Lower leg skin (tissue), 3 donors: ENCODE data around the gene APCDD1L.

ENCODE experiments used
- CTCF ChIP-seq, 3 donors: fragments of 450-650 bp; IDR thresholded peaks; one replicate each; pipeline ENCODE4 v1.5.1; 2016; ENCODE audit warnings: antibody characterized with exemption in 3 of 3, mild to moderate bottlenecking in 3 of 3, moderate library complexity in 2 of 3
- POLR2A ChIP-seq, 2 donors: fragments of 450-650 bp; IDR thresholded peaks; one replicate each; pipeline ENCODE4 v1.6.1; 2016 to 2017; ENCODE audit warnings: antibody characterized with exemption in 2 of 2, mild to moderate bottlenecking in 1 of 2, moderate library complexity in 1 of 2

- no peak for TF ChIP-seq CTCF (IDR thresholded peaks at IDR 0.05)
- no peak for TF ChIP-seq POLR2A (IDR thresholded peaks at IDR 0.05)
These were observed 3.3 kb downstream of the APCDD1L start for GRCh38 chr20:58511861-58512260.
